ENCODE data around the gene SLC4A7.
"Not testable (repeated sequence)": the region's sequence is repeated elsewhere in the genome, so short reads cannot be mapped to it uniquely, and the experiment has no call there.

SLC4A7 gene

GRCh38 chr3:27415202-27415601 is 69.0 kb downstream of the SLC4A7 start:
- TF ChIP-seq CTCF (IDR thresholded peaks at IDR 0.05; ENCODE audit: low read length, missing control alignments): no peak
- H3K4me3 ChIP-seq (replicated peaks; ENCODE audit: low read depth, low read length): no peak overlapping the region
- DNase-seq (ENCODE audit: low read depth): no peak

- no peak for TF ChIP-seq CTCF (IDR thresholded peaks at IDR 0.05; ENCODE audit: low read length, missing control alignments)
- no peak for DNase-seq (ENCODE audit: low read depth)
- no peak overlapping the region for H3K4me3 ChIP-seq (replicated peaks; ENCODE audit: low read depth, low read length)
Observed at GRCh38 chr3:27392950-27393679, 91.1 kb downstream of the SLC4A7 start.

DNA sequence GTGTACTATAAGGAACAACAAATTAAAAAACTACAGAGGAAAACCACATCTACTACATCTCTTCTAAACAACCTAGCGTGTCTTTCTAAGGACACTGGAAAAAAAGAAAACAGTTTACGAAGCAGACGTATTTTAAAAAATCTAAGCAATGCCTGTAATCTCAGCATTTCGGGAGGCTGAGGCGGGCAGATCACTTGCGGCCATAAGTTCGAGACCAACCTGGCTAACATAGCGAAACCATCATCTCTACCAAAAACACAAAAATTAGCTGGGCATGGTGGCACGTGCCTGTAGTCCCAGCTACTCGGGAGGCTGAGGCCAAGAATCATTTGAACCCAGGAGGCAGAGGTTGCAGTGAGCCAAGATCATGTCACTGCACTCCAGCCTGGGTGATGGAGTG is 91.8 kb downstream of the SLC4A7 start:
- DNase-seq (ENCODE audit: low read depth); H3K4me3 ChIP-seq (replicated peaks; ENCODE audit: low read depth, low read length): not testable (repeated sequence)

DNA sequence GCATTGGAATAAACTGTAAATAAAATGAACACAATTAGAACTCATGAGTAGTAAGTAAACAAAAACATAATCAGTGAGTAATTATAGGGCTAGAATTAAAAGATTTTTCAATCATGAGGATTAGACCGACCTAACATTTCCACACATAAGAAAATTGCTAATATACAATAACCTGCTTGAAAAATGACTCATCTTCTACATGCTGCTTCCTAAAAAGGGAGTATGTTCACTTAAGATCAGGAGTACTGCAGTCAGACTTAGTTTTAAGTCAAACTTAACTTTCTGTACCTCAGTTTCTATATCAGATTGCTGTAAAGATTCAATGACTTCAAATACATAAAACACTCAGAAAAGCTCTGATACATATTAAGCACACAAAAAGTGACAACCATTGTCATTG is 92.4 kb downstream of the SLC4A7 start:
- no peak overlapping the region for H3K4me3 ChIP-seq (replicated peaks; ENCODE audit: low read depth, low read length)
- TF ChIP-seq CTCF (IDR thresholded peaks at IDR 0.05; ENCODE audit: low read length, missing control alignments): no peak
- DNase-seq (ENCODE audit: low read depth): peak; percentile 2

GRCh38 chr3:27387625-27388024 is 96.6 kb downstream of the SLC4A7 start:
- no peak for TF ChIP-seq CTCF (IDR thresholded peaks at IDR 0.05; ENCODE audit: low read length, missing control alignments)
- peak; percentile 47 for DNase-seq (ENCODE audit: low read depth)
- H3K4me3 ChIP-seq (replicated peaks; ENCODE audit: low read depth, low read length): no peak overlapping the region

- no peak overlapping the region for H3K4me3 ChIP-seq (replicated peaks; ENCODE audit: low read depth, low read length)
- TF ChIP-seq CTCF (IDR thresholded peaks at IDR 0.05; ENCODE audit: low read length, missing control alignments): no peak
- no peak for DNase-seq (ENCODE audit: low read depth)
Observed at GRCh38 chr3:27385504-27385903, 98.7 kb downstream of the SLC4A7 start.

GRCh38 chr3:27384191-27384590 is 100.0 kb downstream of the SLC4A7 start:
- DNase-seq (ENCODE audit: low read depth): no peak
- no peak overlapping the region for H3K4me3 ChIP-seq (replicated peaks; ENCODE audit: low read depth, low read length)
- no peak for TF ChIP-seq CTCF (IDR thresholded peaks at IDR 0.05; ENCODE audit: low read length, missing control alignments)
